Rectal smooth muscle tissue (tissue), 1 donor: ENCODE data around the gene NAA80.
A peak's percentile ranks its signal among the peaks of the same experiment; 100 is the strongest.
"Not testable (repeated sequence)": the region's sequence is repeated elsewhere in the genome, so short reads cannot be mapped to it uniquely, and the experiment has no call there.

Source experiments
- H3K27ac ChIP-seq: one replicate; pipeline ENCODE4 v1.7.0; 2013; ENCODE audit warnings: low read depth, low read length, inconsistent platforms
- H3K27me3 ChIP-seq: one replicate; pipeline ENCODE4 v1.7.0; 2013; ENCODE audit warnings: low read length; ENCODE audit not compliant: control insufficient read depth, insufficient read depth
- H3K36me3 ChIP-seq: one replicate; pipeline ENCODE4 v1.7.0; 2013; ENCODE audit warnings: low read length; ENCODE audit not compliant: control insufficient read depth, insufficient read depth
- H3K4me1 ChIP-seq: one replicate; pipeline ENCODE4 v1.7.0; 2013; ENCODE audit warnings: low read length; ENCODE audit not compliant: control insufficient read depth, insufficient read depth
- H3K4me3 ChIP-seq: one replicate; pipeline ENCODE4 v1.7.0; 2013; ENCODE audit warnings: low read length
- H3K9ac ChIP-seq: one replicate; pipeline ENCODE4 v1.7.0; 2013; ENCODE audit warnings: low read length

The NAA80 gene

GRCh38 chr3:50274371-50275104 is 24.7 kb downstream of the NAA80 start:
- Histone ChIP-seq H3K9ac (no peak overlapping the region), H3K27me3 (peaks cover 9% of the 10 kb centered on the region), H3K27ac (no peak overlapping the region), H3K4me1 (peaks cover 9% of the 10 kb centered on the region), H3K4me3 (no peak overlapping the region), H3K36me3 (no peaks in the 10 kb centered on the region)

- peaks cover 10% of the 10 kb centered on the region for H3K4me1 ChIP-seq
- H3K27ac ChIP-seq = no peak overlapping the region
- no peaks in the 10 kb centered on the region for H3K36me3 ChIP-seq
- no peak overlapping the region for H3K9ac ChIP-seq
- no peak overlapping the region for H3K4me3 ChIP-seq
- H3K27me3 ChIP-seq = peaks cover 9% of the 10 kb centered on the region
Measured at GRCh38 chr3:50273689-50274065, 25.5 kb downstream of the NAA80 start.

GRCh38 chr3:50272911-50273688 is 26.1 kb downstream of the NAA80 start:
- Histone ChIP-seq H3K9ac (no peak overlapping the region), H3K27me3 (peaks cover 9% of the 10 kb centered on the region), H3K4me3 (peak overlapping the region; percentile 57), H3K36me3 (no peaks in the 10 kb centered on the region), H3K27ac (no peak overlapping the region), H3K4me1 (peaks cover 16% of the 10 kb centered on the region)

DNA sequence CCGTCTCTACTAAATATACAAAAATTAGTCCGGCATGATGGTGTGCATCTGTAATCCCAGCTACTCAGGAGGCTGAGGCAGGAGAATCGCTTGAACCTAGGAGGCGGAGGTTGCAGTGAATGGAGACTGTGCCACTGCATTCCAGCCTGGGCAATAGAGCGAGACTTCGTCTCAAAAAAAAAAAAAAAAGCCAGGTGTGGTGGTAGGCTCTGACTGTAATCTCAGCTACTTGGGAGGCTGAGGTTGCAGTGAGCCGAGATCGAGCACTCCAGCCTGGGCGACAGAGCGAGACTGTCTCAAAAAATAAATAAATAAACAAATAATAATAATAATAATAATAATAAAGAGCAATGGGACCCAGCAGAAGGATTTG is 26.7 kb downstream of the NAA80 start:
- not testable (repeated sequence) for H3K36me3 ChIP-seq, H3K27ac ChIP-seq, H3K9ac ChIP-seq, H3K27me3 ChIP-seq
- Histone ChIP-seq H3K4me3 (peak overlapping the region; percentile 57), H3K4me1 (peaks cover 18% of the 10 kb centered on the region)

- Histone ChIP-seq H3K4me1 (peaks cover 24% of the 10 kb centered on the region), H3K9ac (no peak overlapping the region), H3K27ac (no peak overlapping the region), H3K4me3 (no peak overlapping the region), H3K27me3 (peaks cover 9% of the 10 kb centered on the region), H3K36me3 (no peaks in the 10 kb centered on the region)
Measured at GRCh38 chr3:50271314-50271936, 27.8 kb downstream of the NAA80 start.

- Histone ChIP-seq H3K36me3 (no peaks in the 10 kb centered on the region), H3K9ac (no peak overlapping the region), H3K4me3 (peak overlapping the region; percentile 74), H3K4me1 (peaks cover 32% of the 10 kb centered on the region), H3K27ac (peak overlapping the region; percentile 97), H3K27me3 (peaks cover 9% of the 10 kb centered on the region)
Measured at GRCh38 chr3:50270422-50271224, 28.6 kb downstream of the NAA80 start.

- no peaks in the 10 kb centered on the region for H3K36me3 ChIP-seq
- H3K4me3 ChIP-seq = peak overlapping the region; percentile 74
- peak overlapping the region; percentile 97 for H3K27ac ChIP-seq
- H3K4me1 ChIP-seq = peaks cover 38% of the 10 kb centered on the region
- peaks cover 9% of the 10 kb centered on the region for H3K27me3 ChIP-seq
- H3K9ac ChIP-seq = peak overlapping the region; percentile 58
Measured at GRCh38 chr3:50269977-50270413, 29.2 kb downstream of the NAA80 start.

- peaks cover 42% of the 10 kb centered on the region for H3K4me1 ChIP-seq
- no peaks in the 10 kb centered on the region for H3K36me3 ChIP-seq
- peak overlapping the region; percentile 58 for H3K9ac ChIP-seq
- H3K4me3 ChIP-seq = peak overlapping the region; percentile 74
- H3K27me3 ChIP-seq = peaks cover 7% of the 10 kb centered on the region
- H3K27ac ChIP-seq = peak overlapping the region; percentile 97
Measured at GRCh38 chr3:50269460-50269859, 29.7 kb downstream of the NAA80 start.

DNA sequence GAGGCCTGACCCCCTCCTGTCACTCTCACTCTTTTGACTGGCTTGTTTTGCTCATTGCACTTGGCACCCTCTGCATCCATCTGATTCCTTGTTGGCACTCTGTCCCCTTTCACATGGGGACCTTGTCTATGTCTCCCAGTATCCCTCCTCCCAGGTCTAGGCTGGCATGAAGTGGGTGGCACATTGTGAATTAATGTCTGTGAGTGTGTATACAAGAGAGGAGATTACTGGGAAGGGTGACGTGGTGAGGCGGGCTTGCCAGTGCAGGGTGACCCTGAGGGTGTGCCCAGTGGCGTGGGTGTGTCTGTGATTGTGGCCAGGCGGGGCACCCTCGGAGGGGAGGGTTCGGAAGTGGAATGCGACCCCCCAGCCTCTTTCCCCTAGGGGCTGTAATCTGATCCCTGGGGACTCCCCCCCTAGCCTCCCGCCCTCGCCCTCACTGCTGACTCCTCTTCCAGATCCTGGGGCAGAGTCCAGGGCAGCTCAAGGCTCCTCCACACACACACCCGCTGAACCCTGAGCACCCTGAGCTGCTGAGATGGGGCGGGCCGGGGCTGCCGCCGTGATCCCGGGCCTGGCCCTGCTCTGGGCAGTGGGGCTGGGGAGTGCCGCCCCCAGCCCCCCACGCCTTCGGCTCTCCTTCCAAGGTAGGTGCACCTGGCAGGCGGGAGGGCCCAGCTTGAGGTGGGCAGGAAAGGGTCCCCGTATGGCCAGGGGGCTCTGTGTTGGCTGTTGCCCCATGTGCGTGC is 30.3 kb downstream of the NAA80 start, which contains the start of gene SEMA3B:
Gene SEMA3B (plus strand): TSS at position 445 of the 749 bp plus-strand sequence. CDS start 94 bp downstream, at position 539.
- H3K4me1 ChIP-seq = peaks cover 47% of the 10 kb centered on the region
- peaks cover 4% of the 10 kb centered on the region for H3K27me3 ChIP-seq
- H3K4me3 ChIP-seq = peak within 1 kb of the TSS; percentile 74
- H3K36me3 ChIP-seq = no peaks in the 10 kb centered on the region
- peak within 1 kb of the TSS; percentile 58 for H3K9ac ChIP-seq
- H3K27ac ChIP-seq = peak within 1 kb of the TSS; percentile 97

- Histone ChIP-seq H3K9ac (peak overlapping the region; percentile 32), H3K4me3 (peak overlapping the region; percentile 74), H3K4me1 (peaks cover 47% of the 10 kb centered on the region), H3K27me3 (peaks cover 3% of the 10 kb centered on the region), H3K36me3 (no peaks in the 10 kb centered on the region), H3K27ac (peak overlapping the region; percentile 97)
Measured at GRCh38 chr3:50268276-50268675, 30.9 kb downstream of the NAA80 start.

GRCh38 chr3:50267280-50267913 is 31.8 kb downstream of the NAA80 start:
- Histone ChIP-seq H3K9ac (peak overlapping the region; percentile 80), H3K27me3 (peaks cover 3% of the 10 kb centered on the region), H3K4me1 (peaks cover 47% of the 10 kb centered on the region), H3K27ac (peak overlapping the region; percentile 97), H3K4me3 (peak overlapping the region; percentile 74), H3K36me3 (no peaks in the 10 kb centered on the region)
